Measurements from ENCODE around the gene NDP. TPM values are rescaled to one million over a fixed set of nuclear protein-coding genes. Genes with fewer than 3 reads are reported as not detected.

NDP gene
- total and polyA plus RNA-seq, 2 donors (not counting 1 experiment from before 2014, with no cell fraction given), result not detected

DNA sequence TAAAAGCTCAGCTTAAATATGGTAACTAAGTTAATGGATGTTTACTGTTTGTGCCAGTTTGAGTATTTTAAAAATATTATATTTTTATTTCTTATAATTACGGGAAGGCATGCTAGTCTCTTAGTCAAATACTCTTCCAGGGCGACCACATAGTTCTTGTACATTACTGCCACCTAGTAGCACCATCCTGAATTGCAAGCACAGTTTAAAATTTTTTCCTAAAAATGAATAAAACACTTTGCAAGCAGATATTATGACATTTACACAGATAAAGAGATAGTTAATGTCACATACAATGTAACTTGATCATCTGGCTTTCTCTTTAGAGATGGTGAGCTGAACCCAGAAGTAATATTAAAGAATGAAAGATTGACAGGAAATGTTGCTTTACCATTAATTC lies 11.5 kb downstream of the NDP start:
- H3K27me3 Mint-ChIP-seq, result peaks cover 4% of the 10 kb centered on the region
- no peaks in the 10 kb centered on the region for H4K20me1 ChIP-seq (ENCODE audit: control insufficient read depth, insufficient read depth, low read length, poor library complexity, severe bottlenecking)
- H3K9me3 ChIP-seq (ENCODE audit: control extremely low read depth in 1 of 3, control insufficient read depth in 2 of 3, insufficient read depth in 1 of 3, low read length in 2 of 3), result peaks cover 0 to 4% (median 0%) of the 10 kb centered on the region in 3 donors
- intact Hi-C loops (cut with micrococcal nuclease), result no loop called here
- no peaks in the 10 kb centered on the region for H3K4me1 Mint-ChIP-seq
- peaks cover 2% of the 10 kb centered on the region for H3K9me3 Mint-ChIP-seq (ENCODE audit: insufficient read depth)
- no CpG with 5 or more reads among the region's 2 CpGs for WGBS (ENCODE audit: insufficient coverage)
- no peak overlapping the region for H3K9ac ChIP-seq (ENCODE audit: low read length)
- H3K27ac ChIP-seq (ENCODE audit: low read length in 2 of 2), result no peak overlapping the region
- no peaks in the 10 kb centered on the region for H3K79me2 ChIP-seq (ENCODE audit: control insufficient read depth, insufficient read depth, low read length)
- TF ChIP-seq, protein P1, sequence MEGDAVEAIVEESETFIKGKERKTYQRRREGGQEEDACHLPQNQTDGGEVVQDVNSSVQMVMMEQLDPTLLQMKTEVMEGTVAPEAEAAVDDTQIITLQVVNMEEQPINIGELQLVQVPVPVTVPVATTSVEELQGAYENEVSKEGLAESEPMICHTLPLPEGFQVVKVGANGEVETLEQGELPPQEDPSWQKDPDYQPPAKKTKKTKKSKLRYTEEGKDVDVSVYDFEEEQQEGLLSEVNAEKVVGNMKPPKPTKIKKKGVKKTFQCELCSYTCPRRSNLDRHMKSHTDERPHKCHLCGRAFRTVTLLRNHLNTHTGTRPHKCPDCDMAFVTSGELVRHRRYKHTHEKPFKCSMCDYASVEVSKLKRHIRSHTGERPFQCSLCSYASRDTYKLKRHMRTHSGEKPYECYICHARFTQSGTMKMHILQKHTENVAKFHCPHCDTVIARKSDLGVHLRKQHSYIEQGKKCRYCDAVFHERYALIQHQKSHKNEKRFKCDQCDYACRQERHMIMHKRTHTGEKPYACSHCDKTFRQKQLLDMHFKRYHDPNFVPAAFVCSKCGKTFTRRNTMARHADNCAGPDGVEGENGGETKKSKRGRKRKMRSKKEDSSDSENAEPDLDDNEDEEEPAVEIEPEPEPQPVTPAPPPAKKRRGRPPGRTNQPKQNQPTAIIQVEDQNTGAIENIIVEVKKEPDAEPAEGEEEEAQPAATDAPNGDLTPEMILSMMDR (IDR thresholded peaks at IDR 0.05), result no peak
- TF ChIP-seq EZH2 (IDR thresholded peaks at IDR 0.05; ENCODE audit: borderline replicate concordance, insufficient read depth, low read depth, low read length, poor library complexity, severe bottlenecking), result no peak
- no peak overlapping the region for H3K4me2 ChIP-seq (replicated peaks; ENCODE audit: low read depth, low read length, poor library complexity, severe bottlenecking)
- POLR2A ChIA-PET, result no interaction called here
- H3K36me3 ChIP-seq (replicated peaks in 1 of 2; ENCODE audit: control extremely low read depth in 1 of 2, control insufficient read depth in 1 of 2, extremely low read depth in 1 of 2, insufficient read depth in 2 of 2, low read length in 1 of 2), result no peaks in the 10 kb centered on the region
- no peaks in the 10 kb centered on the region for H3K27me3 ChIP-seq (replicated peaks in 1 of 4; ENCODE audit: control extremely low read depth in 1 of 4, control insufficient read depth in 3 of 4, insufficient read depth in 4 of 4, low read length in 3 of 4)
- CTCF ChIA-PET, result interaction anchor here (1.1 kb wide), 1 partner anchor 283 kb away, joined by 3 read pairs; no protein-coding TSS in a partner anchor
- ATAC-seq (ENCODE audit: low read depth) (no peak), DNase-seq (no peak)
- no peak overlapping the region for H3K4me3 ChIP-seq (ENCODE audit: control extremely low read depth in 1 of 5, extremely low read depth in 1 of 5, insufficient read depth in 1 of 5, low read depth in 2 of 5, low read length in 4 of 5)
- H3K4me3 Mint-ChIP-seq, result no peak overlapping the region
- H2AFZ ChIP-seq (ENCODE audit: insufficient read depth, low read depth, low read length, poor library complexity, severe bottlenecking), result no peak overlapping the region
- H3K27ac Mint-ChIP-seq, result no peak overlapping the region
- no peaks in the 10 kb centered on the region for H3K4me1 ChIP-seq (ENCODE audit: control insufficient read depth in 2 of 2, insufficient read depth in 2 of 2, low read length in 2 of 2)

DNA sequence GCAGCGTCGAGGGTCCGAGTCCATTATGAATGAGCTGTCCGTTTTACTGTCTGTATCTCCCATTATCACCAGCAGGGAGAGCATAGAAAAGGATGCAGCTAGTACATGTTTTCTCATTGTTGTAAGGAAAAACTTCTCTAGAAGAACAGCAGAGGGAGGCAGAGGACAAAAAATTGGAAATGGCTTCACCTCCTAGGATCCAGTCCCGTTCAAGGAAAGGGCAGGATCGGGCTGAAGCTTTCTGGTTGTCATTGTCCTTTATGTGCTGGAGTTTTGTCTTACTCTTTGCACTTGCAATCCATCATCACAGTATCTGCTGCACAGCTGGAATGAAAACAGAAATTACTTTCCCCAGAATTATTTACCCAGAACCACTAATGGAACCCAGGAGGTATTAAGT lies 14.7 kb downstream of the NDP start:
- ChIA-PET POLR2A (no interaction called here), CTCF (interaction anchor here (0.8 to 2.1 kb wide), 11 partner anchors 8 to 1228 kb away, joined by 3 to 15 read pairs (median 4); partner anchors contain the start of gene FUNDC1)
- Histone ChIP-seq H3K4me3 (ENCODE audit: control extremely low read depth in 1 of 5, extremely low read depth in 1 of 5, insufficient read depth in 1 of 5, low read depth in 2 of 5, low read length in 4 of 5) (no peak overlapping the region), H3K9me3 (ENCODE audit: control extremely low read depth in 1 of 3, control insufficient read depth in 2 of 3, insufficient read depth in 1 of 3, low read length in 2 of 3) (peaks cover 0 to 4% (median 0%) of the 10 kb centered on the region in 3 donors), H3K4me2 (replicated peaks; ENCODE audit: low read depth, low read length, poor library complexity, severe bottlenecking) (no peak overlapping the region), H3K9ac (ENCODE audit: low read length) (no peak overlapping the region), H2AFZ (ENCODE audit: insufficient read depth, low read depth, low read length, poor library complexity, severe bottlenecking) (no peak overlapping the region), H3K4me1 (ENCODE audit: control insufficient read depth in 2 of 2, insufficient read depth in 2 of 2, low read length in 2 of 2) (no peaks in the 10 kb centered on the region), H3K79me2 (ENCODE audit: control insufficient read depth, insufficient read depth, low read length) (no peaks in the 10 kb centered on the region), H3K27ac (ENCODE audit: low read length in 2 of 2) (no peak overlapping the region), H3K27me3 (replicated peaks in 1 of 4; ENCODE audit: control extremely low read depth in 1 of 4, control insufficient read depth in 3 of 4, insufficient read depth in 4 of 4, low read length in 3 of 4) (no peaks in the 10 kb centered on the region), H4K20me1 (ENCODE audit: control insufficient read depth, insufficient read depth, low read length, poor library complexity, severe bottlenecking) (no peaks in the 10 kb centered on the region), H3K36me3 (replicated peaks in 1 of 2; ENCODE audit: control extremely low read depth in 1 of 2, control insufficient read depth in 1 of 2, extremely low read depth in 1 of 2, insufficient read depth in 2 of 2, low read length in 1 of 2) (no peaks in the 10 kb centered on the region)
- H3K27me3 Mint-ChIP-seq, result peaks cover 18% of the 10 kb centered on the region
- peak; percentile 41 for ATAC-seq (ENCODE audit: low read depth)
- H3K27ac Mint-ChIP-seq, result no peak overlapping the region
- H3K9me3 Mint-ChIP-seq (ENCODE audit: insufficient read depth), result peaks cover 2% of the 10 kb centered on the region
- no peak for TF ChIP-seq EZH2 (IDR thresholded peaks at IDR 0.05; ENCODE audit: borderline replicate concordance, insufficient read depth, low read depth, low read length, poor library complexity, severe bottlenecking)
- TF ChIP-seq, protein P1 (IDR thresholded peaks at IDR 0.05), result peak; percentile 64
- intact Hi-C loops (cut with micrococcal nuclease), result loop anchor here (2.0 to 5.0 kb wide), 2 partner anchors 286 to 584 kb away; partner anchors contain the start of gene FUNDC1
- H3K4me1 Mint-ChIP-seq, result no peaks in the 10 kb centered on the region
- DNase-seq, result peak; percentile 58
- WGBS (ENCODE audit: insufficient coverage), result no CpG with 5 or more reads among the region's 6 CpGs
- no peak overlapping the region for H3K4me3 Mint-ChIP-seq
